Mesenchymal stem cell (in vitro differentiated cells and primary cell): ENCODE measurements around the gene CCDC88B.

Experiments used
- DNase-seq: peaks from one replicate; pipeline ENCODE4 v3.0.0-alpha.2; 2013
- H2AFZ ChIP-seq: one replicate; pipeline ENCODE4 v1.6.1; 2013; ENCODE audit warnings: low read depth, mild to moderate bottlenecking, control low read depth, inconsistent platforms, low read length, moderate library complexity
- H2AK5ac ChIP-seq: 2 replicates; pipeline ENCODE4 v1.6.1; 2013; ENCODE audit warnings: low read length, moderate library complexity, mild to moderate bottlenecking, inconsistent platforms; ENCODE audit not compliant: severe bottlenecking
- H2BK120ac ChIP-seq: one replicate; pipeline ENCODE4 v1.6.1; 2013; ENCODE audit warnings: low read depth, mild to moderate bottlenecking, inconsistent platforms, low read length, moderate library complexity
- H2BK12ac ChIP-seq, 2 experiments: one replicate each; pipeline ENCODE4 v1.6.1; 2013; ENCODE audit warnings: inconsistent platforms in 2 of 2, low read length in 2 of 2, mild to moderate bottlenecking in 2 of 2, moderate library complexity in 2 of 2, control low read depth in 1 of 2
- H2BK15ac ChIP-seq: one replicate; pipeline ENCODE4 v1.6.1; 2013; ENCODE audit warnings: mild to moderate bottlenecking, low read depth, inconsistent platforms; ENCODE audit not compliant: poor library complexity, severe bottlenecking
- H2BK5ac ChIP-seq: 2 replicates; pipeline ENCODE4 v1.6.1; 2013; ENCODE audit warnings: low read depth, mild to moderate bottlenecking, low read length, control low read depth, inconsistent platforms; ENCODE audit not compliant: poor library complexity, severe bottlenecking
- H3K14ac ChIP-seq, 2 experiments: one replicate each; pipeline ENCODE4 v1.6.1; 2013; ENCODE audit warnings: inconsistent platforms in 2 of 2, low read length in 2 of 2, control low read depth in 1 of 2, mild to moderate bottlenecking in 1 of 2, moderate library complexity in 1 of 2
- H3K18ac ChIP-seq, 2 experiments: one replicate each; pipeline ENCODE4 v1.6.1; 2013; ENCODE audit warnings: inconsistent platforms in 2 of 2, low read length in 2 of 2, control low read depth in 1 of 2, low read depth in 1 of 2, mild to moderate bottlenecking in 1 of 2
- H3K23ac ChIP-seq, 2 experiments: one replicate each; pipeline ENCODE4 v1.6.1; 2013; ENCODE audit warnings: inconsistent platforms in 2 of 2, low read length in 2 of 2, mild to moderate bottlenecking in 2 of 2, moderate library complexity in 2 of 2, control low read depth in 1 of 2
- H3K27ac ChIP-seq: 2 replicates; pipeline ENCODE4 v1.5.1; 2013; ENCODE audit warnings: mild to moderate bottlenecking, moderate library complexity, low read length, control low read depth, inconsistent platforms; ENCODE audit not compliant: poor library complexity, severe bottlenecking
- H3K27me3 ChIP-seq, 2 experiments: 2 replicates each; pipeline versions ENCODE4 v1.6.1 to v1.7.0; 2013; ENCODE audit warnings: low read length in 2 of 2, mild to moderate bottlenecking in 2 of 2, moderate library complexity in 2 of 2, control low read depth in 1 of 2, inconsistent platforms in 1 of 2; ENCODE audit not compliant: control insufficient read depth in 1 of 2, insufficient read depth in 1 of 2
- H3K36me3 ChIP-seq, 2 experiments: 2 replicates each; pipeline versions ENCODE4 v1.6.1 to v1.7.0; 2013; ENCODE audit warnings: low read length in 2 of 2, control low read depth in 1 of 2, inconsistent platforms in 1 of 2, low read depth in 1 of 2, mild to moderate bottlenecking in 1 of 2; ENCODE audit not compliant: insufficient read depth in 2 of 2, control insufficient read depth in 1 of 2
- H3K4ac ChIP-seq, 2 experiments: one replicate each; pipeline ENCODE4 v1.6.1; 2013; ENCODE audit warnings: inconsistent platforms in 2 of 2, low read length in 2 of 2, mild to moderate bottlenecking in 2 of 2, moderate library complexity in 2 of 2, control low read depth in 1 of 2, low read depth in 1 of 2
- H3K4me1 ChIP-seq: 2 replicates; pipeline ENCODE4 v1.6.1; 2013; ENCODE audit warnings: low read depth, low read length, control low read depth; ENCODE audit not compliant: control insufficient read depth, insufficient read depth
- H3K4me2 ChIP-seq: 2 replicates; pipeline ENCODE4 v1.6.1; 2013; ENCODE audit warnings: low read length, mild to moderate bottlenecking, inconsistent platforms; ENCODE audit not compliant: poor library complexity, severe bottlenecking
- H3K4me3 ChIP-seq, 2 experiments: 2 replicates each; pipeline versions ENCODE4 v1.5.1 to v1.7.0; 2013; ENCODE audit warnings: low read length in 2 of 2, mild to moderate bottlenecking in 2 of 2, control low read depth in 1 of 2, low read depth in 1 of 2; ENCODE audit not compliant: insufficient read depth in 1 of 2
- H3K79me1 ChIP-seq: replicated peaks from 2 replicates; pipeline ENCODE4 v1.6.1; 2013; ENCODE audit warnings: mild to moderate bottlenecking, control low read depth, low read length, inconsistent platforms; ENCODE audit not compliant: poor library complexity, severe bottlenecking
- H3K9ac ChIP-seq: 2 replicates; pipeline ENCODE4 v1.7.0; 2013; ENCODE audit warnings: mild to moderate bottlenecking, low read length, moderate library complexity
- H3K9me3 ChIP-seq: 2 replicates; pipeline ENCODE4 v1.7.0; 2013; ENCODE audit warnings: mild to moderate bottlenecking, low read length; ENCODE audit not compliant: control insufficient read depth
- H4K8ac ChIP-seq: one replicate; pipeline ENCODE4 v1.6.1; 2013; ENCODE audit warnings: inconsistent platforms, mild to moderate bottlenecking, low read length, moderate library complexity
- H4K91ac ChIP-seq: one replicate; pipeline ENCODE4 v1.6.1; 2013; ENCODE audit warnings: mild to moderate bottlenecking, low read length, inconsistent platforms
- WGBS: methylation state at CpG from one replicate; pipeline ENCODE4 v1.1.7; 2013; ENCODE audit warnings: mixed read lengths; 5-methylcytosine and 5-hydroxymethylcytosine counted together

The CCDC88B gene

DNA sequence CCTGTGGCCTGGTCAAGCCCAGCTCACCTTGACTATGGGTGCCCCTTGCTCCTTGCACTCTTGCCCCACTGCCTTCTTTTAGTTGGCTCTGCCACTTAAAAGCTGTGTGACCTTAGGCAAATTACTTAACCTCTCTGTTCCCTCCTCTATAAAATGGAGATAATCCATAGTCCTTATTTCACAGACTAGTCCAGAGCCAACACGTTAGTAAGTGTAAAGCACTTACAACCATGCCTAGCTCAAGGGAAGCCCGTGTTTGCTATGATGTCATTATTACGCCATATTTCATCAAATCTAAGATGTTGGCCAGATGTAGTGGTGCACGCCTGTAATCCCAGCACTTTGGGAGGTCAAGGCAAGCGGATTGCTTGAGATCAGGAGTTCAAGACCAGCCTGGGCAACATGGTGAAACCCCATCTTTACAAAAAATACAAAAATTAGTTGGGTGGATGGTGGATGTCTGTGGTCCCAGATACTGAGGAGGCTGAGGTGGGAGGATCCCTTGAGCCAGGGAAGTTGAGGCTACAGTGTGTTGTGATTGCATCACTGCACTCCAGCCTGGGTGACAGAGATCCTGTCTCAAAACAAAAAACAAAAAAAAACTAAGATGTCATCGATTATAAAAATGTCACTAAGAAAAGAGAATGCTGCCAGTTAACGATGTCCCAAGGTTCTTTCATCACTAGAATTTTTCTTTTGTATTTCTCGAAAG is 2.3 kb upstream of the CCDC88B start:
- DNase-seq: no peak
- no peak overlapping the region for H3K27ac ChIP-seq
- no peaks in the 10 kb centered on the region for H3K36me3 ChIP-seq

GRCh38 chr11:64338716-64339115 is 1.3 kb upstream of the CCDC88B start:
- H2BK5ac ChIP-seq: no peak overlapping the region
- no peak overlapping the region for H2AFZ ChIP-seq
- WGBS: 91% methylated on average over 8 of the region's 8 CpGs
- H3K4ac ChIP-seq: no peak overlapping the region
- H3K9me3 ChIP-seq: no peaks in the 10 kb centered on the region
- H4K91ac ChIP-seq: no peak overlapping the region
- H3K4me2 ChIP-seq: no peak overlapping the region
- H3K18ac ChIP-seq: no peak overlapping the region
- no peak overlapping the region for H3K27ac ChIP-seq
- no peak overlapping the region for H4K8ac ChIP-seq
- no peak overlapping the region for H3K23ac ChIP-seq
- H3K27me3 ChIP-seq: peaks cover 0 to 13% of the 10 kb centered on the region in 2 experiments
- H3K4me3 ChIP-seq: no peak overlapping the region
- no peaks in the 10 kb centered on the region for H3K79me1 ChIP-seq
- no peak overlapping the region for H2BK15ac ChIP-seq
- no peak overlapping the region for H2BK12ac ChIP-seq
- H3K36me3 ChIP-seq: no peaks in the 10 kb centered on the region
- H2BK120ac ChIP-seq: no peak overlapping the region
- no peak for DNase-seq
- H2AK5ac ChIP-seq: peak overlapping the region; percentile 47
- H3K14ac ChIP-seq: no peak overlapping the region
- H3K4me1 ChIP-seq: peaks cover 24% of the 10 kb centered on the region
- no peak overlapping the region for H3K9ac ChIP-seq

More for the DNA sequence above, 2.3 kb upstream of the CCDC88B start:
- Histone ChIP-seq H3K27me3 (peaks cover 0 to 13% of the 10 kb centered on the region in 2 experiments), H3K18ac (no peak overlapping the region), H3K4me2 (no peak overlapping the region), H3K9ac (no peak overlapping the region), H2BK5ac (no peak overlapping the region), H3K79me1 (no peaks in the 10 kb centered on the region), H3K4ac (no peak overlapping the region), H3K4me3 (no peak overlapping the region), H4K8ac (peak overlapping the region; percentile 16), H4K91ac (no peak overlapping the region), H3K14ac (no peak overlapping the region), H2BK12ac (no peak overlapping the region), H3K9me3 (no peaks in the 10 kb centered on the region), H3K23ac (no peak overlapping the region), H3K4me1 (peaks cover 19% of the 10 kb centered on the region), H2AFZ (no peak overlapping the region), H2BK15ac (no peak overlapping the region), H2AK5ac (no peak overlapping the region), H2BK120ac (no peak overlapping the region)
- WGBS: 90% methylated on average over 7 of the region's 8 CpGs

- no peaks in the 10 kb centered on the region for H3K9me3 ChIP-seq
- H3K23ac ChIP-seq: no peak overlapping the region
- WGBS: 70% methylated on average over 2 of the region's 4 CpGs
Measured at GRCh38 chr11:64339286-64339685, 718 bp upstream of the CCDC88B start.

DNA sequence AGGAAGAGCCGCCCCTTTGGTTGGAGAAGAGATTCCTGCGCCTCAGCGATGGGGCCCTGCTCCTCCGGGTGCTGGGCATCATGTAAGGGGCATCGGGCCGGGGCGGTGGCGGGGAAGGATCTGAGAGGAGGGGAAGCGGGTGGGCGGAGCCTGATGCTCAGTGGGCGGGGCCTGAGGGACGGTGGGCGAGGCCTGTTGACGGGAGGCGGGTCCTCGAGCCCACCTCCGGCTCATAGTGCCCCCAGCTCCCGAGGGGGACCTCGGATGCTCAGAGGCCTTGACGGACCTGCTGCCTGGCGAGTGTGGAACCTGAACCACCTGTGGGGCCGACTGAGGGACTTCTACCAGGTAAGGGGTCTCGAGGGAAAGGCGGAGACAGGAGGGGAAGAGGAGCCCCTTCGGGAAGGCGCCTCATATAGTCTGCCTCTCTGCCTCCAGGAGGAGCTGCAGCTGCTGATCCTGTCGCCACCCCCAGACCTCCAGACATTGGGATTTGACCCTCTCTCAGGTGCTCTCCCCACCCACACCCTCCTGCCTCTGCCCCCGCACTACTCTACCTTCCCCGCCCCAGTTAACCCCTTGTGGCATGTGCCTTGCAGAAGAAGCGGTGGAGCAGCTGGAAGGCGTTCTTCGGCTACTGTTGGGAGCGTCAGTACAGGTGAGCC is 799 bp downstream of the CCDC88B start:
- 33% methylated on average over 23 of the region's 33 CpGs for WGBS

More at GRCh38 chr11:64339286-64339685, 718 bp upstream of the CCDC88B start:
- peaks cover 0 to 13% of the 10 kb centered on the region in 2 experiments for H3K27me3 ChIP-seq
- H4K8ac ChIP-seq: no peak overlapping the region
- H2AK5ac ChIP-seq: no peak overlapping the region
- H2BK15ac ChIP-seq: no peak overlapping the region
- no peak overlapping the region for H2AFZ ChIP-seq
- H3K79me1 ChIP-seq: no peaks in the 10 kb centered on the region
- no peak overlapping the region for H3K18ac ChIP-seq
- no peak overlapping the region for H3K4me2 ChIP-seq
- H3K4me3 ChIP-seq: no peak overlapping the region
- no peak overlapping the region for H3K9ac ChIP-seq
- H3K4ac ChIP-seq: no peak overlapping the region
- no peak overlapping the region for H2BK120ac ChIP-seq
- H2BK5ac ChIP-seq: no peak overlapping the region
- H3K36me3 ChIP-seq: no peaks in the 10 kb centered on the region
- no peak overlapping the region for H3K27ac ChIP-seq
- H3K14ac ChIP-seq: no peak overlapping the region
- DNase-seq: no peak
- no peak overlapping the region for H4K91ac ChIP-seq
- H2BK12ac ChIP-seq: no peak overlapping the region
- H3K4me1 ChIP-seq: peaks cover 24% of the 10 kb centered on the region

More for the DNA sequence above, 799 bp downstream of the CCDC88B start:
- Histone ChIP-seq H2AK5ac (no peak overlapping the region), H2BK120ac (no peak overlapping the region), H3K79me1 (no peaks in the 10 kb centered on the region), H2AFZ (no peak overlapping the region), H3K4me1 (peaks cover 15% of the 10 kb centered on the region), H2BK15ac (no peak overlapping the region), H3K9me3 (no peaks in the 10 kb centered on the region), H3K14ac (no peak overlapping the region), H2BK5ac (no peak overlapping the region), H2BK12ac (no peak overlapping the region), H3K27ac (no peak overlapping the region), H3K4me3 (no peak overlapping the region), H3K4ac (no peak overlapping the region), H3K4me2 (no peak overlapping the region), H4K8ac (no peak overlapping the region), H3K27me3 (peaks cover 0 to 13% of the 10 kb centered on the region in 2 experiments), H3K23ac (no peak overlapping the region), H4K91ac (peak overlapping the region; percentile 4), H3K18ac (peak overlapping the region in 1 of 2 experiments; percentile 14), H3K9ac (no peak overlapping the region), H3K36me3 (no peaks in the 10 kb centered on the region)
- no peak for DNase-seq
